Measurements from ENCODE around the gene SHROOM2.

The SHROOM2 gene

DNA sequence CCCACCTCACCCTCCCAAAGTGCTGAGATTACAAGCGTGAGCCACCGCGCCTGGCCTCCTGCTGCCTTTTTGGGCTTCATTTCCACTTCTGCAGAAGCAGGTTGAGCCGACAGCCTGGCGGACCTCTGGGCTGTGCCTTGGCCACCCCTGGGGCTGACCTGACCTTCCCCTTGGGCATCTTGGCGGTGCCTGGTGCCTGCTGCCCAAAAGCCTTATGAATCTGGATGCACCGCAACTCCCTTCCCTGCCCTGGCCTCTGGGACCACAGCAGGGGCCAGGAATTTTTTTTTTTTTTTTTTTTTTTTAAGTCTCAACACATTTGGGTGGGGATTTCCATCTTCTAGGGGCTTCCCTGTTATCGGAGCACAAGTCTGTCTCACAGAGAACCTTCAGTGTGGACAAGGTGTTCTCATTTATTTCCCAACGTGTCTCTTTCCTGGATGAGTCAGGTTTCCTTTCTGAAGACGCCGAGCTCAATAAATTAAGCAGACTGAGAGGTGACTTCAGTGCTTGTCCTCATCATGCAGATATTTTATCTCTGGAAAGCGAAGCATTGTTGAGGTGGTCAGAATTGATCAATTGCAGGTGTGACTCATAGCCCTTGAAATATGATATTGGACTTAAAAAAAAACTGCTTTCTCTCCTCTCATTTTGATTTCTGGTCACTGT lies 79.7 kb downstream of the SHROOM2 start:
- no peak for DNase-seq (ENCODE audit: low read depth in 3 of 3, low spot score in 1 of 3)

- DNase-seq (ENCODE audit: low read depth in 3 of 3, low spot score in 1 of 3) = no peak
Observed at GRCh38 chrX:9866633-9867032, 80.4 kb downstream of the SHROOM2 start.

DNA sequence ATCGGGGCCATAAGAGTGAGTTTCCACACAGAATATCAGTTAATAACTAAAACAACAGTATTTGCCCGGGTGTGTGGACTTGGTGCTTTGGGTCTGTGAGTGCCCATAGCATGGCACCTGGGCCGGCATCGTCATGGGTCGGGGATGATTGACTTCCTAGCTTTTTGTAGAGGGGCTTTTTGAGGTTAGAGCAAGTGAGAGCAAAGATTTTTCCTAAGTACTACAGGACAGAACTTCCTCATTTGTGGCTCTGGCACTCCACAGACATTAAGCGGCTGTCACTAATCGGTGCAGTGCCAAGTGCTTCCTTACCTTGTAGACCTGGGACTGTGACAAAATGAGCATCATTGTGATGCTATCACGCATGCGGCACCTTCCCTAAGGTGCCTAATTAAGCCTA lies 81.0 kb downstream of the SHROOM2 start:
- no peak for DNase-seq (ENCODE audit: low read depth in 3 of 3, low spot score in 1 of 3)

DNA sequence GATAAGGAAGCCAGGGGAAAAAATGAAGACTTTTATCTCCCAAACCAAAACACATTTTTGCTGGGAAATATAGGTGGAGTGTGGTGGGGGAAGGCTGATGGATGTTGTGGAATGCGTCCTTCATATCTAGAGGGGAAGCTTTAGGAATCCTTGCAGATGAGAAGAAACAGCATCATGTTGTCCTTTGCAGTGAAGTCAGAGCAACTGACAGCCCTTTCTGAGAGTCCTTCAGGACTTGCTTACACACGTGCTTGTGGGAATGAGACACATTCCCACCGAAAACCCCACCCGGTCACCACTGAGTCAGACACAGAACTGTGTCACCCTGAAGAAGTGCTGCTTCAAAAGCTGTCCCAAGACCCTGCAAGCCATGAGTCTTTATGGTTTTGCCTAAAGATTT lies 81.5 kb downstream of the SHROOM2 start:
- no peak for DNase-seq (ENCODE audit: low read depth in 3 of 3, low spot score in 1 of 3)

DNA sequence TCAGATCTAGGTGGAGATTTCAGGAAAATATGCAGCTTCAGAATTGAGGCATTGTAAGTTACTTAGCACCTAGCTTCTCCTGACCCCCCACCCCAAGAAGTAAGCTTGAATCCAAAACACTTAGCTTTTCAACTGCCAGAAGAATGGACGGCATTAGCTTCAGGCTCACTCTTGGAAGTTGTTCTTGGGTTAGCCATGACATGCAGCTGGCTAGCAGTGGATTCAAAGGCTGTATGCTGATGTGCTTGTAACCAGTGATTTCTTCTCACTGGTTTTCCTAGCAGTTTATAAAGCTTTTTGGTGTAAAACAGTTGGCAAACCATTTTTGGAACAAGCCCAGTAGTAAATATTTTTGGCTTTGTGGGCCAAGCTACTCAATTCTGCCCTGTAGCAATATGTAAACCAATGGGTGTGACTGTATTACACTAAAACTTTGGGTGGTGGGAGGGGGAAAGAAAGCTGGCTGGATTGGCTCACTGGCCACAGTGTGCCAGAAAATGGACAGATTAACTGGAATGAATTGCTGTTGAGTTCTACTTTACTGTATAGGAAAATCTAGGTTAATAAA lies 85.6 kb downstream of the SHROOM2 start:
- no peak for DNase-seq (ENCODE audit: low read depth in 3 of 3, low spot score in 1 of 3)

GRCh38 chrX:9873360-9873759 lies 87.1 kb downstream of the SHROOM2 start:
- no peak for DNase-seq (ENCODE audit: low read depth in 3 of 3, low spot score in 1 of 3)

- peak in 1 of 3 donors; percentile 7 for DNase-seq (ENCODE audit: low read depth in 3 of 3, low spot score in 1 of 3)
Observed at GRCh38 chrX:9873952-9874351, 87.7 kb downstream of the SHROOM2 start.

DNA sequence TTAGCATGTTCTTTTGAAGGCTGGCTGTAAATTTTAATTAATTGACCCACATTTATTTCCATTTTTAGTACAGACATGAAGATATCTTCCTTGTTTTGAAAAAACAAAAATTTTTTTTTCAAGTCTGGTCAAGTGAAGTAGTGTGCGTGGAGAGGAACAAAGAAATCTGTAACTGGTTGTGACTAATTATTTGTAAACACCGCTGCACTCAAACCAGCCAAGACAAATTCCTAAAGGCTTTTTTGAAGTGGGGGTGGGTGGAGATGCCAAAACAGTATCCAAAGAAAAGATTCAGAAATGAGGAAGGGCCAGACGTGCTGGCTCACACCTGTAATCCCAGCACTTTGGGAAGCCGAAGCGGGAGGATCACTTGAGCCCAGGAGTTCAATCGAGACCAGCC lies 88.3 kb downstream of the SHROOM2 start:
- DNase-seq (ENCODE audit: low read depth in 3 of 3, low spot score in 1 of 3) = no peak

- DNase-seq (ENCODE audit: low read depth in 3 of 3, low spot score in 1 of 3) = no peak
Observed at GRCh38 chrX:9875801-9876200, 89.6 kb downstream of the SHROOM2 start.

GRCh38 chrX:9876201-9876600 lies 90.0 kb downstream of the SHROOM2 start:
- no peak for DNase-seq (ENCODE audit: low read depth in 3 of 3, low spot score in 1 of 3)

GRCh38 chrX:9878146-9878820 lies 92.1 kb downstream of the SHROOM2 start:
- no peak for DNase-seq (ENCODE audit: low read depth in 3 of 3, low spot score in 1 of 3)

DNA sequence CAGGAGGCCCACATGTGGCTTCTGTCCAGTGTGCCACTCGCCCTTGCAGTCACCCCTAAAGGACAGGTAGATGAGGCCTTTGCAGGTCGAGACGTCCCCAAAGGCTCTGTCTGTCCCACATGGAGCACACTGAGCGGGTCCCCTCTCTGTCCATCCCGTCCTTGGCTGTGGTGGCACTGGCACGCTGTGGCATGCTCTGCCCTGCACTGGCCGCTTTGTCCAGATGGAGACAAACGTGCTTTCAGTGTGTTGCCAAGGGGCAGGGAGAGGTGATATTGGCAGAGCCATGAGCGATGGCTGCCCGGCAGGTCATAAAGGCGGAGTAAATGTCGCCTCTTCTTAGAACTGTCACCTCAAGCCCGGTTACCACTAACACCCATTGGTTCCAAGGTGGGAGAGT lies 94.0 kb downstream of the SHROOM2 start:
- DNase-seq (ENCODE audit: low read depth in 3 of 3, low spot score in 1 of 3) = no peak

DNA sequence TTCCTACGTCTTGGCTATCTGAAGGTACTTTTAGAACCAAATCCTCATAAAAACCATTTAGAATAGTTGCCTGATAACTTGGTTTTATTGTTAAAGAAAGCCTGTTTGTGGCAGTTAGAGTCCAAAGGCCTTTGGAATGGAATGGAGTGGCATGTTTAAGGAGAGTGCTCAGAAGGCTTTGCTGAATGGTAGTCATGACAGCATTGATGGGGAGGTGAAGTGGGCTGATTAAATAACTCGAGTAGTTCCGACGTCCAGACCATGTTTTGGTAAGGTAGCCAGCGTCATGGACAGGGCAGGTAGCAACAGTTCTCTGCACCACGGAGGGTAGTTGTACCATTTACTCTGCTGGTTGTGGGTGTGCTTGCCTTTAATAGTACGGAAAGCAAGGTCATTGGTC lies 94.6 kb downstream of the SHROOM2 start:
- no peak for DNase-seq (ENCODE audit: low read depth in 3 of 3, low spot score in 1 of 3)

GRCh38 chrX:9882669-9883446 lies 96.6 kb downstream of the SHROOM2 start:
- no peak for DNase-seq (ENCODE audit: low read depth in 3 of 3, low spot score in 1 of 3)

DNA sequence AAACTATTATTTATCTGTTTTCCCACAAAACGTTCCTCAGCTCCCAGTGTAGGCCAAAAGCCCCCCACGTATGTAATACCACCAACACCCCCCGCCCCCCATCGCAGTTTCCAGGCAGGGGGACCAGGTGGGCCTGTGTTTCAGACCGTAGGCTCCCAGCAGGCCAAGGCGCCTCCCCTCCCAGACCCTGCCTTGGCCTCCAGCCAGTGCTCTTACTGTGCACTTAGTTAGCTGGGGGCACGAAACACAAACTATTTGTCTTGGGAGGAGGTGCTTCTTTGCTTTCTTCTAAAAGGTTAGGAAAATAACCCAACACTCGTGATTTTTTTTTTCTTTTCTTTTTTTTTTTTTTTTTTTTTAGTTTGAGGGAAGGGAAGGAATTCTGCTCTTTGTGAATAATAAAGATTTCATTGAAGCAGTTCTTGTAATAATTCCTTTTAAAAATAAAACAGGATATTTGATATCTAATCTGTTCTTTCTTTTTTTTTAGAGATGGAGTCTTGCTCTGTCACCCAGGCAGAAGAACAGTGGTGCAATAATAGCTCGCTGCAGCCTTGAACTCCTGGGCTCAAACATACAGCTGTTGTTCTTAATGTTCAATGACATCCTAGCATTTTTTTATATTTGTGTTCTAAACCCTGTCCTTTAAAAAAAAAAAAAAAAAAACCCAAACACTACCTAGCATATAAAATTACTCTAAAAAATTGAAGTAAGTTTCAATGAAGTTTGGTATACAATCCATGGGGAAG lies 98.0 kb downstream of the SHROOM2 start:
- no peak for DNase-seq (ENCODE audit: low read depth in 3 of 3, low spot score in 1 of 3)

- DNase-seq (ENCODE audit: low read depth in 3 of 3, low spot score in 1 of 3) = peak in 2 of 3 donors; percentile 9 to 26
Observed at GRCh38 chrX:9885150-9885549, 98.9 kb downstream of the SHROOM2 start.

DNA sequence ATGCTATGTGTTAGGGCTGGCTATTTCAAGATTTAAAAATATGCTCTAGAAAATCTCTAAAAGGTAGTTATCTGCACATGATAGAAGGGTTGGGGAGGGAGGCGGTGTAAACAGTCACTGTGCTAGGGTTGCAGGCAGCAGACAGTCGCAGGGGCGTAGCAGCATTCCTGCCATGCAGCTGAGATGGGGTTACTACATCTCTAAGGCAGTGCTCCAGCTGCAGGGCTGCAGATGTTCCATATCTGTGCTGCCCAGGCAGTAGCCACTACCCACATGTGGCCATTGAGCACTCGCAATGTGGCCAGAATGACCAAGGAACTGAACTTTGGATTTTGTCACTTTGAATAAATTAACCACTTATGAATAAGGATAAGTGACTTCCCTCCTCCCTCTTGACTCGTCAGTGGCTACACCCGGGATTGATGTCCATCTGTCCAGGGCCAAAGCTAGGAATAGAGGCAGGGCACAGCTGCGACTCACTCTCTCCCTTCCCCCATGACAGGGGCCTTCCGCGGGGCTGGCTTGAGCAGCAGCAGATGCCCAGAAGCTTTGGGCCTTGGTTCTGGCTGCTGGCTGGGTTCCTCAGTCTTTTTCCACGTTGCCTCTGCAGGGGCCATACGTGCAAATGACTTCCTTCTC lies 101.5 kb downstream of the SHROOM2 start:
- DNase-seq (ENCODE audit: low read depth in 3 of 3, low spot score in 1 of 3) = no peak

DNA sequence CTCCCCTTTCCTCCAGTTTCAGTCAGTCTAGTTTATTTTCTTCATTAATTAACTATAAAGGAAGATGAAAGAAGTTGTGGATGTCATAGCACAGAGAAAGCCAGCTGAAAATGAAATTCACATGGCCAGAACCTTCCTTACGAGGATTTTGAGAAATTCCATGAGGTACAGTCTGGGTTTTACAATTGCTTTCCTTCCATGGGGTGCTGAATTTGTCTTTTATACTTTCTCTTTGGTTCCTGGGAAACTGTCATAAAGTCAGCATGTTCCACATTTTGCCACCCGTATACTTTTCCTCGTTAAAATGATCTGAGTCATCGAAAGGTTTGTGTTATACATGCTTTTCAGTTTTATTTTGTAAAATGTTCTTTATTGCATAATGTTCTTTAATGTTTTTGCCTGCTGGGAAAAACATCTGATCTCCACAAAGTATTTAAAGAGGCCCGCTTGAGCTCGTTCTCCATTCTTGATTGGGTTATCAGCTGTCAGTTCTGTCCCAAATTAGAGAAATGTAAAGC lies 102.8 kb downstream of the SHROOM2 start:
- no peak for DNase-seq (ENCODE audit: low read depth in 3 of 3, low spot score in 1 of 3)

DNA sequence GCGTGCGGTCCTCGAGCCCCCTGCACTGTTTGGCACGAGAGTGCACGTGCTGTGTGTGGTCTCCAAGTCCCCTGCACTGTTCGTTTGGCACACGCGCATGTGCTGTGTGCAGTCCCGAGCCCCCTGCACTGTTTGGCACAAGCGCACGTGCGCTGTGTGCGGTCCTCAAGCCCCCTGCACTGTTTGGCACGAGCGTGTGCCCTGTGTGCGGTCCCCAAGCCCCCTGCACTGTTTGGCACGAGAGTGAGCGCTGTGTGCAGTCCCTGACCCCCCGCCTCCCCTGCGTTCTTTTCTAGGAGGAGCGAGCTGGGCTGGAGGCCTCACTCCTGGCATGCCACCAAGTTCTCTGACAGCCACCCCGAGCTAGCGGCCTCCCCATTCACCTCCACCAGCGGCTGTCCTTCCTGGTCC lies 104.5 kb downstream of the SHROOM2 start:
- no peak for DNase-seq (ENCODE audit: low read depth in 3 of 3, low spot score in 1 of 3)

GRCh38 chrX:9895225-9895912 lies 109.1 kb downstream of the SHROOM2 start:
- DNase-seq (ENCODE audit: low read depth in 3 of 3, low spot score in 1 of 3) = no peak
